ENCODE results near the gene KRTAP5-5. TPM values are rescaled to one million over a fixed set of nuclear protein-coding genes. Genes with fewer than 3 reads are reported as not detected.

KRTAP5-5 gene
- total RNA-seq, 1 experiment from 2014 or later, result not detected

DNA sequence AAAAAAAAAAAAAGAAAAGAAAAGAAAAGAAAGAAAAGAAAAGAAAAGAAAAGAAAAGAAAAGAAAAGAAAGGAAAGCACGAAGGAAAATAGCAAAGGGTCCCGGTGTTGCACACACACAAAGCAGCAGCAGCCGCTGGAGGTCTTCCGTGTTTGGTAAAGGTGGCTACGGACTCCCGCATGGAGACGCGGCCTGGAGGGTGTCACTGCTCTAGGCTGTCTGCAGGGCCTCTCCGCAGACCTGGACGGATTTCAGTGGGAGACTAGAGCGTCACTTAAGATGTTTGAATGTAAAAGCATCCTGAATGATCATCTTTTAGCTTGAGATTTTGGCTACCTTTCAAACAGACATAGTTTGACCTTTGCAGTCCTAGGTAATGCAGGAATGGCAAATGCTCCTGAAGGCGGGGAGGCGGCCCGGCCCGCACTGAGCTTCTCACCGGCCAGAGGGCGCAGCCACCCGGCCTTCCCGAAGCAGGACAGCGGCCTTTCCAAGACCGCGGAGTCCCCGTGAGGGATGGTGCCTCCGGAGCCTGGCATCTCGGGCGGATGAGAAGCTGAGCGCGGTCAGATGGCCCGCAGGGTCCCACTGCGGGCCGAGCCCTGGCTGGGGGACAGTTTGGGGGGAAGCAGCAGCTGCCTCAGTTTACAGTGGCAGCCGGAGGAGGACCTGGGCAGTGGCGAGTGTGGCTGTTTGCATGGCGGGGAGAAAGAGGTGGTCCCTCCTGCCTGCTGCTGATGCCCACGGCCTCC, 18.5 kb downstream of the KRTAP5-5 start:
- no peaks in the 10 kb centered on the region for H3K9me3 ChIP-seq (ENCODE audit: control insufficient read depth, insufficient read depth, low read depth, low read length)
- H3K4me3 ChIP-seq (ENCODE audit: low read depth in 2 of 2, low read length in 2 of 2), result no peak overlapping the region
- no TSS peak for BruUV-seq (replicated peaks)
- no peak overlapping the region for H3K27ac ChIP-seq (ENCODE audit: low read length)
- ChIA-PET POLR2A (no interaction called here), CTCF (interaction anchor here (0.6 to 0.7 kb wide), 3 partner anchors 17 to 273 kb away, joined by 3 to 9 read pairs (median 4); no protein-coding TSS in a partner anchor)
- 0 out of 2 replicates have a peak, but pooled peaks cover under 1% of the 10 kb centered on the region for H3K4me1 ChIP-seq (ENCODE audit: control insufficient read depth, insufficient read depth, low read length)
- intact Hi-C loops (cut with micrococcal nuclease; ENCODE audit: unreplicated experiment), result no loop called here
- DNase-seq (ENCODE audit: low read depth, low spot score) (no peak), ATAC-seq (no peak)
- H3K36me3 ChIP-seq (ENCODE audit: control insufficient read depth, insufficient read depth, low read length), result no peaks in the 10 kb centered on the region
- TF ChIP-seq SIN3A (IDR thresholded peaks at IDR 0.05; ENCODE audit: borderline replicate concordance, insufficient read depth, low read depth, low read length) (no peak), TCF7L2 (IDR thresholded peaks at IDR 0.05; ENCODE audit: low read depth, low read length) (no peak), POLR2AphosphoS5 (IDR thresholded peaks at IDR 0.05; ENCODE audit: low read depth, low read length) (no peak)
- TF ChIP-seq, protein P1, sequence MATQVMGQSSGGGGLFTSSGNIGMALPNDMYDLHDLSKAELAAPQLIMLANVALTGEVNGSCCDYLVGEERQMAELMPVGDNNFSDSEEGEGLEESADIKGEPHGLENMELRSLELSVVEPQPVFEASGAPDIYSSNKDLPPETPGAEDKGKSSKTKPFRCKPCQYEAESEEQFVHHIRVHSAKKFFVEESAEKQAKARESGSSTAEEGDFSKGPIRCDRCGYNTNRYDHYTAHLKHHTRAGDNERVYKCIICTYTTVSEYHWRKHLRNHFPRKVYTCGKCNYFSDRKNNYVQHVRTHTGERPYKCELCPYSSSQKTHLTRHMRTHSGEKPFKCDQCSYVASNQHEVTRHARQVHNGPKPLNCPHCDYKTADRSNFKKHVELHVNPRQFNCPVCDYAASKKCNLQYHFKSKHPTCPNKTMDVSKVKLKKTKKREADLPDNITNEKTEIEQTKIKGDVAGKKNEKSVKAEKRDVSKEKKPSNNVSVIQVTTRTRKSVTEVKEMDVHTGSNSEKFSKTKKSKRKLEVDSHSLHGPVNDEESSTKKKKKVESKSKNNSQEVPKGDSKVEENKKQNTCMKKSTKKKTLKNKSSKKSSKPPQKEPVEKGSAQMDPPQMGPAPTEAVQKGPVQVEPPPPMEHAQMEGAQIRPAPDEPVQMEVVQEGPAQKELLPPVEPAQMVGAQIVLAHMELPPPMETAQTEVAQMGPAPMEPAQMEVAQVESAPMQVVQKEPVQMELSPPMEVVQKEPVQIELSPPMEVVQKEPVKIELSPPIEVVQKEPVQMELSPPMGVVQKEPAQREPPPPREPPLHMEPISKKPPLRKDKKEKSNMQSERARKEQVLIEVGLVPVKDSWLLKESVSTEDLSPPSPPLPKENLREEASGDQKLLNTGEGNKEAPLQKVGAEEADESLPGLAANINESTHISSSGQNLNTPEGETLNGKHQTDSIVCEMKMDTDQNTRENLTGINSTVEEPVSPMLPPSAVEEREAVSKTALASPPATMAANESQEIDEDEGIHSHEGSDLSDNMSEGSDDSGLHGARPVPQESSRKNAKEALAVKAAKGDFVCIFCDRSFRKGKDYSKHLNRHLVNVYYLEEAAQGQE (IDR thresholded peaks at IDR 0.05; ENCODE audit: insufficient read depth in 1 of 2, low read depth in 2 of 2, low read length in 1 of 2), result no peak
- TF ChIP-seq, protein P2, sequence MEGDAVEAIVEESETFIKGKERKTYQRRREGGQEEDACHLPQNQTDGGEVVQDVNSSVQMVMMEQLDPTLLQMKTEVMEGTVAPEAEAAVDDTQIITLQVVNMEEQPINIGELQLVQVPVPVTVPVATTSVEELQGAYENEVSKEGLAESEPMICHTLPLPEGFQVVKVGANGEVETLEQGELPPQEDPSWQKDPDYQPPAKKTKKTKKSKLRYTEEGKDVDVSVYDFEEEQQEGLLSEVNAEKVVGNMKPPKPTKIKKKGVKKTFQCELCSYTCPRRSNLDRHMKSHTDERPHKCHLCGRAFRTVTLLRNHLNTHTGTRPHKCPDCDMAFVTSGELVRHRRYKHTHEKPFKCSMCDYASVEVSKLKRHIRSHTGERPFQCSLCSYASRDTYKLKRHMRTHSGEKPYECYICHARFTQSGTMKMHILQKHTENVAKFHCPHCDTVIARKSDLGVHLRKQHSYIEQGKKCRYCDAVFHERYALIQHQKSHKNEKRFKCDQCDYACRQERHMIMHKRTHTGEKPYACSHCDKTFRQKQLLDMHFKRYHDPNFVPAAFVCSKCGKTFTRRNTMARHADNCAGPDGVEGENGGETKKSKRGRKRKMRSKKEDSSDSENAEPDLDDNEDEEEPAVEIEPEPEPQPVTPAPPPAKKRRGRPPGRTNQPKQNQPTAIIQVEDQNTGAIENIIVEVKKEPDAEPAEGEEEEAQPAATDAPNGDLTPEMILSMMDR (IDR thresholded peaks at IDR 0.05), result no peak
- no peaks in the 10 kb centered on the region for H3K27me3 ChIP-seq (ENCODE audit: control insufficient read depth, insufficient read depth, low read length)
- in situ Hi-C loops (cut with HindIII; ENCODE audit: low pct_unique_long_range_greater_than_20kb, low sequenced_read_pairs), result no loop called here

DNA sequence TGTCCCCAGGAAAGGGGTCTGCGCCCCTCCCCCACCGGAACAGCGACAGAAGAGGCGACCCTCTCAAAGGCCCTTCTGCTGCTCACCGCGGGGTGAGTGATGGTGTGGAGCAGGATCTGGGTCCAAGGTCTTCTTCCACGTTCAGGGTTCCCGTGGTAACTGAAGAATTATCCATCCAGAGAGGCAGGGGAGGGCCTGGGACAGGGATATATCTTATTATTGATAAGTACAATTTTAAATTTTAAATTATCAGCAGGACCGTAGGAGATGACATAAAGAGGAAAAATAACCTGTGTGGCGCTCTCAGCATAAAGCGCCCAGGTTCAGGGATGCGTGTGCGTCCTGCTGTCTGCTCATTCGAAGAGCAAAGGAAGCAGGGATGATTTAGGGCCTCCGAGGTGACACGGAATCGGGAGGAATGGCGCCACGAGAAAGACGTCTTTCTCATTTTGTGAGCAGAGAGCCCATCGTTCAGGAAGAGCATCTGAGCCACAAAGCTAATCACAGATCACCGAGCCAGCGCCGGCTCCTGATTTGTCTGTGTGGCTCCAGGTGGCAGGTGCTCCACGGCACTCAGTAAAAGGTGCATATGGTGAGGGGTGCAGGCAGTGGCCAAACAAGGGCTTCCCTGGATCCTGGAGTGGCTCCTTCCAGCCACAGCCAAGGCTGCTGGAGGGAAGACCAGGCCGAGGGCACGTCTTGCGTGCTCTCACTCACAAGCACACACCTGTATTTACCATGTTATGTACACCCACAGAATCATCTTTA, 19.3 kb downstream of the KRTAP5-5 start:
- H3K36me3 ChIP-seq (ENCODE audit: control insufficient read depth, insufficient read depth, low read length), result no peaks in the 10 kb centered on the region
- CTCF ChIA-PET, result interaction anchor here (0.6 kb wide), 1 partner anchor 273 kb away, joined by 3 read pairs; no protein-coding TSS in a partner anchor
- TF ChIP-seq SIN3A (IDR thresholded peaks at IDR 0.05; ENCODE audit: borderline replicate concordance, insufficient read depth, low read depth, low read length) (no peak), POLR2AphosphoS5 (IDR thresholded peaks at IDR 0.05; ENCODE audit: low read depth, low read length) (no peak), TCF7L2 (IDR thresholded peaks at IDR 0.05; ENCODE audit: low read depth, low read length) (no peak)
- TF ChIP-seq, protein P1 (IDR thresholded peaks at IDR 0.05; ENCODE audit: insufficient read depth in 1 of 2, low read depth in 2 of 2, low read length in 1 of 2), result no peak
- TF ChIP-seq, protein P2 (IDR thresholded peaks at IDR 0.05), result no peak

More for the DNA sequence above, 19.3 kb downstream of the KRTAP5-5 start:
- DNase-seq (ENCODE audit: low read depth, low spot score), result no peak
- no peak for ATAC-seq
- Histone ChIP-seq H3K27ac (ENCODE audit: low read length) (no peak overlapping the region), H3K27me3 (ENCODE audit: control insufficient read depth, insufficient read depth, low read length) (no peaks in the 10 kb centered on the region), H3K4me3 (ENCODE audit: low read depth in 2 of 2, low read length in 2 of 2) (no peak overlapping the region), H3K4me1 (ENCODE audit: control insufficient read depth, insufficient read depth, low read length) (0 out of 2 replicates have a peak, but pooled peaks cover 2% of the 10 kb centered on the region), H3K9me3 (ENCODE audit: control insufficient read depth, insufficient read depth, low read depth, low read length) (no peaks in the 10 kb centered on the region)
- POLR2A ChIA-PET, result no interaction called here
- intact Hi-C loops (cut with micrococcal nuclease; ENCODE audit: unreplicated experiment) (no loop called here), in situ Hi-C loops (cut with HindIII; ENCODE audit: low pct_unique_long_range_greater_than_20kb, low sequenced_read_pairs) (no loop called here)
- no TSS peak for BruUV-seq (replicated peaks)

Measured in Panc1 (cell line).